Endothelial cell of umbilical vein (primary cell): ENCODE data around the gene ACTN3. TPM values are rescaled to one million over a fixed set of nuclear protein-coding genes. Genes with fewer than 3 reads are reported as not detected.
A peak's percentile ranks its signal among the peaks of the same experiment; 100 is the strongest.

Experiments used
- BruUV-seq: library from RNA; stranded (reverse); fragments of 400-500 nt; replicated peaks from 2 replicates; lab custom pipeline; 2021; lab: Mats Ljungman, UMichigan
- CTCF ChIA-PET: fragments of 300-600, 350-600 bp; sonication (Branson Sonifier 250); formaldehyde crosslinking; loops from one replicate; lab custom pipeline; 2021; ENCODE audit warnings: antibody characterized with exemption, inconsistent platforms; lab: Charles Lee
- POLR2A ChIA-PET: fragments of 300-600, 350-600 bp; sonication (Branson Sonifier 250); formaldehyde crosslinking; loops from one replicate; lab custom pipeline; 2021; ENCODE audit warnings: antibody characterized with exemption, inconsistent platforms; lab: Charles Lee
- DNase-seq: peaks from one replicate; pipeline ENCODE4 v3.0.0-alpha.2; 2011; ENCODE audit warnings: low read depth, low spot score
- FAIRE-seq: peaks from 2 replicates; lab custom pipeline; 2011; peaks lifted over from hg19 to GRCh38; lab: Jason Lieb, UNC
- H2AFZ ChIP-seq: 2 replicates; pipeline ENCODE4 v1.6.0; 2012; ENCODE audit warnings: low read depth, low read length, control low read depth, inconsistent platforms
- H3K27ac ChIP-seq: 2 replicates; pipeline ENCODE4 v1.5.1; 2011; ENCODE audit warnings: low read depth, mild to moderate bottlenecking, control low read depth, low read length, moderate library complexity; ENCODE audit not compliant: insufficient read depth
- H3K27me3 ChIP-seq, 2 experiments: 2 replicates each; pipeline versions ENCODE4 v1.6.0 to v1.6.1; 2011; ENCODE audit warnings: low read length in 2 of 2, mixed read lengths in 1 of 2; ENCODE audit not compliant: control insufficient read depth in 2 of 2, insufficient read depth in 2 of 2
- H3K36me3 ChIP-seq, 2 experiments: 2 replicates in 1 of 2; 3 replicates in 1 of 2; pipeline ENCODE4 v1.5.1; 2011; ENCODE audit warnings: low read length in 2 of 2, mild to moderate bottlenecking in 1 of 2, moderate library complexity in 1 of 2; ENCODE audit not compliant: control insufficient read depth in 2 of 2, insufficient read depth in 2 of 2; ENCODE audit errors: extremely low read depth in 1 of 2
- H3K4me1 ChIP-seq: 3 replicates; pipeline ENCODE4 v1.5.1; 2011; ENCODE audit warnings: mild to moderate bottlenecking, low read length; ENCODE audit not compliant: control insufficient read depth, insufficient read depth; ENCODE audit errors: extremely low read depth
- H3K4me2 ChIP-seq: 2 replicates; pipeline ENCODE4 v1.6.1; 2011; ENCODE audit warnings: low read length, control low read depth, mixed read lengths; ENCODE audit not compliant: insufficient read depth
- H3K4me3 ChIP-seq, 3 experiments: fragments of 200-600 bp in 1 of 3; sonication (generic), shearing (Covaris generic) in 1 of 3; replicated peaks in 1 of 3; 2 replicates each; pipeline ENCODE4 v1.5.1; 2011 to 2016; ENCODE audit warnings: control low read depth in 3 of 3, low read length in 3 of 3, mild to moderate bottlenecking in 2 of 3, inconsistent platforms in 1 of 3, low read depth in 1 of 3, moderate library complexity in 1 of 3; ENCODE audit not compliant: insufficient read depth in 1 of 3
- H3K79me2 ChIP-seq: 2 replicates; pipeline ENCODE4 v1.6.0; 2012; ENCODE audit warnings: low read length, inconsistent platforms; ENCODE audit not compliant: control insufficient read depth, insufficient read depth
- H3K9ac ChIP-seq: replicated peaks from 2 replicates; pipeline ENCODE3; 2011; ENCODE audit warnings: low read length, control low read depth; ENCODE audit not compliant: insufficient read depth; ENCODE audit errors: extremely low read depth
- H3K9me1 ChIP-seq: replicated peaks from 3 replicates; pipeline ENCODE4 v1.6.0; 2011; ENCODE audit warnings: mild to moderate bottlenecking, low read length; ENCODE audit not compliant: control insufficient read depth, insufficient read depth; ENCODE audit errors: extremely low read depth
- H3K9me3 ChIP-seq: replicated peaks from 2 replicates; pipeline ENCODE4 v1.5.1; 2012; ENCODE audit warnings: low read length, inconsistent platforms; ENCODE audit not compliant: control insufficient read depth, insufficient read depth
- H4K20me1 ChIP-seq: replicated peaks from 2 replicates; pipeline ENCODE3; 2011; ENCODE audit warnings: mild to moderate bottlenecking, low read length; ENCODE audit not compliant: control insufficient read depth, insufficient read depth; ENCODE audit errors: extremely low read depth
- GATA2 ChIP-seq: IDR thresholded peaks from 2 replicates; pipeline ENCODE4 v1.7.0; 2011; ENCODE audit warnings: low read depth, mild to moderate bottlenecking, moderate library complexity, mixed read lengths, low read length; ENCODE audit not compliant: insufficient read length, insufficient read depth
- JUN ChIP-seq: IDR thresholded peaks from 2 replicates; pipeline ENCODE4 v1.6.1; 2011; ENCODE audit warnings: borderline replicate concordance, low read depth; ENCODE audit not compliant: insufficient read length, insufficient read depth
- MYC ChIP-seq: IDR thresholded peaks from one replicate; pipeline ENCODE4 v1.6.1; 2011; ENCODE audit warnings: mild to moderate bottlenecking, low read depth, low read length
- POLR2A ChIP-seq: IDR thresholded peaks from 2 replicates; pipeline ENCODE4 v1.6.1; 2012; ENCODE audit warnings: low read depth, mild to moderate bottlenecking, control low read depth, low read length
- dilution Hi-C: fragments of 300-500 bp; cut with MboI; formaldehyde crosslinking; loops from one replicate; pipeline ENCODE4 v1.15.0; 2019; ENCODE audit warnings: low sequenced_read_pairs; ENCODE audit not compliant: extremely low pct_ligation_motif_present
- intact Hi-C: fragments of 100-400 bp; cut with micrococcal nuclease; formaldehyde crosslinking; loops from one replicate; pipeline ENCODE4 v1.10.0; 2022
- polyA plus RNA-seq, 4 experiments: library from polyadenylated mRNA; depleted of rRNA in 3 of 4; stranded (reverse) in 3 of 4; unstranded in 1 of 4; fragments of >200 nt; gene quantifications; 2 replicates each; pipeline versions ENCODE4 v1.2.1 to v1.2.3, GENCODE V29; 2011 to 2012; ENCODE audit warnings: missing spikeins in 1 of 4
- total RNA-seq: library from RNA; stranded (reverse); gene quantifications from 2 replicates; pipeline ENCODE4 v1.2.3, GENCODE V29; 2021
- TF ChIP-seq, protein P1 (sequence below), 2 donors: IDR thresholded peaks; 1 replicate in 1 of 2; 2 replicates in 1 of 2; pipeline ENCODE4 v1.5.1; 2011; ENCODE audit warnings: low read length in 2 of 2, mild to moderate bottlenecking in 2 of 2, moderate library complexity in 2 of 2, control low read depth in 1 of 2, inconsistent platforms in 1 of 2, low read depth in 1 of 2; ENCODE audit not compliant: insufficient read depth in 1 of 2; ENCODE audit errors: extremely low read depth in 1 of 2
- TF ChIP-seq, protein P2 (sequence below): IDR thresholded peaks from 2 replicates; pipeline ENCODE4 v1.6.1; 2011; ENCODE audit not compliant: insufficient read depth, insufficient read length

The ACTN3 gene
- total and polyA plus RNA-seq, 2 donors (not counting 3 experiments of a cell fraction or from before 2014, with no cell fraction given) = 0.17 to 0.18 TPM

DNA sequence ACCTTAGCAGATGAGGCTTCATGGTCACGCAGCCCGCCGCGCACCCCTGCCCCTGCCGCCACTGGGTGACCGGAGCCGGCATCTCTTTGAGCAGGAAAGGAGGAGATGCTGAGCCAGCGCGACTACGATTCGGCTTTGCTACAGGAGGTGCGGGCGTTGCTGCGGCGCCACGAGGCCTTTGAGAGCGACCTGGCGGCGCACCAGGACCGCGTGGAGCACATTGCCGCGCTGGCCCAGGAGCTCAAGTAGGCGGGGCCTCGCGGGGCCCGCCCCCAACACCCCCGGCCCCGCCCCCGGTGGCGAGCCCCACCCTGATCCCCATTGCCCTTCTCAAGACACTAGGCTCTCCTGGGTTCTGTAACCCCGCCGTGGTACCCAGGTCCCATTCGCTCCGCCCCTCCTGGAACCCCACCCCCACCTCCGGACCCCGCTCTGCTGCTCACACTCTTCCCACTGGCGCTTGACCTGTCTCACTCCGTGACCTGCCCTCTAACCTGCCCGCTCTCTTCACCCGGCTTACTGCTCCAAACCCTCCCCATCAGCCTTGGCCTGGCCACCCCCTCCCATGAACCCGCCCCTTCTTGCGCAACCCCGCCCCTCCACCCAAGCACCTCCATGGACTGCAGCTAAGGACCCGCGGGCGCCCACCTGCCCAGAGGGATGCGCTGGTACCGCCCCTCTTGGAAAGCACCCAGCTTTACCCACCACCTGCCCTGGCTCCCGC lies 12.6 kb downstream of the ACTN3 start:
- intact Hi-C loops = no loop called here
- BruUV-seq = no TSS peak
- Histone ChIP-seq H3K27me3 (peaks cover 5 to 6% of the 10 kb centered on the region in 2 experiments), H3K9me1 (no peaks in the 10 kb centered on the region), H3K79me2 (no peaks in the 10 kb centered on the region), H3K27ac (no peak overlapping the region), H2AFZ (peak overlapping the region; percentile 55), H3K4me3 (no peak overlapping the region), H3K9ac (no peak overlapping the region), H4K20me1 (no peaks in the 10 kb centered on the region), H3K4me1 (no peaks in the 10 kb centered on the region), H3K4me2 (no peak overlapping the region), H3K9me3 (no peaks in the 10 kb centered on the region), H3K36me3 (no peaks in the 10 kb centered on the region)
- CTCF ChIA-PET = interaction anchor here (1.2 to 1.4 kb wide), 2 partner anchors 9 to 119 kb away, joined by 4 to 7 read pairs; partner anchors contain the start of gene CTSF
- POLR2A ChIA-PET = interaction anchor here (0.7 kb wide), 1 partner anchor 13 kb away, joined by 4 read pairs; the partner anchor contains the start of gene ZDHHC24
- FAIRE-seq (no peak), DNase-seq (no peak)
- dilution Hi-C loops = no loop called here
- TF ChIP-seq GATA2 = no peak
- TF ChIP-seq, protein P1, sequence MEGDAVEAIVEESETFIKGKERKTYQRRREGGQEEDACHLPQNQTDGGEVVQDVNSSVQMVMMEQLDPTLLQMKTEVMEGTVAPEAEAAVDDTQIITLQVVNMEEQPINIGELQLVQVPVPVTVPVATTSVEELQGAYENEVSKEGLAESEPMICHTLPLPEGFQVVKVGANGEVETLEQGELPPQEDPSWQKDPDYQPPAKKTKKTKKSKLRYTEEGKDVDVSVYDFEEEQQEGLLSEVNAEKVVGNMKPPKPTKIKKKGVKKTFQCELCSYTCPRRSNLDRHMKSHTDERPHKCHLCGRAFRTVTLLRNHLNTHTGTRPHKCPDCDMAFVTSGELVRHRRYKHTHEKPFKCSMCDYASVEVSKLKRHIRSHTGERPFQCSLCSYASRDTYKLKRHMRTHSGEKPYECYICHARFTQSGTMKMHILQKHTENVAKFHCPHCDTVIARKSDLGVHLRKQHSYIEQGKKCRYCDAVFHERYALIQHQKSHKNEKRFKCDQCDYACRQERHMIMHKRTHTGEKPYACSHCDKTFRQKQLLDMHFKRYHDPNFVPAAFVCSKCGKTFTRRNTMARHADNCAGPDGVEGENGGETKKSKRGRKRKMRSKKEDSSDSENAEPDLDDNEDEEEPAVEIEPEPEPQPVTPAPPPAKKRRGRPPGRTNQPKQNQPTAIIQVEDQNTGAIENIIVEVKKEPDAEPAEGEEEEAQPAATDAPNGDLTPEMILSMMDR (IDR thresholded peaks at IDR 0.05; ENCODE audit: extremely low read depth in 1 of 2, insufficient read depth in 1 of 2, low read depth in 1 of 2, low read length in 2 of 2) = no peak
- no peak for TF ChIP-seq MYC
- TF ChIP-seq POLR2A = no peak
- TF ChIP-seq, protein P2, sequence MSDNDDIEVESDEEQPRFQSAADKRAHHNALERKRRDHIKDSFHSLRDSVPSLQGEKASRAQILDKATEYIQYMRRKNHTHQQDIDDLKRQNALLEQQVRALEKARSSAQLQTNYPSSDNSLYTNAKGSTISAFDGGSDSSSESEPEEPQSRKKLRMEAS = peak; percentile 42
- no peak for TF ChIP-seq JUN
